WTC11 (cell line): ENCODE data around the gene SUPT5H. TPM values are rescaled to one million over a fixed set of nuclear protein-coding genes. Genes with fewer than 3 reads are reported as not detected.
A peak's percentile ranks its signal among the peaks of the same experiment; 100 is the strongest.

Experiments used
- ATAC-seq: fragments of 200-7000 bp; cut with Tn5 transposase; 2 replicates; pipeline ENCODE4 v1.10.0; 2021; ENCODE audit warnings: mild to moderate bottlenecking, moderate library complexity
- CTCF ChIA-PET: fragments of 300-600 bp; sonication (Branson Sonifier 250); formaldehyde crosslinking; loops from one replicate; lab custom pipeline; 2021; ENCODE audit warnings: antibody characterized with exemption; lab: Charles Lee
- POLR2A ChIA-PET: fragments of 350-600 bp; sonication (Branson Sonifier 250); formaldehyde crosslinking; loops from one replicate; lab custom pipeline; 2021; ENCODE audit warnings: antibody characterized with exemption; lab: Charles Lee
- DNase-seq: peaks from one replicate; pipeline ENCODE4 v3.0.0; 2021; ENCODE audit warnings: low spot score
- H3K27ac Mint-ChIP-seq: 2 replicates; pipeline ENCODE4 v1.8.0; 2021; ENCODE audit warnings: mixed read lengths
- H3K27me3 Mint-ChIP-seq: 2 replicates; pipeline ENCODE4 v1.8.0; 2021; ENCODE audit warnings: low read depth, mild to moderate bottlenecking, moderate library complexity, mixed read lengths
- H3K36me3 Mint-ChIP-seq: 2 replicates; pipeline ENCODE4 v1.8.0; 2021; ENCODE audit warnings: mixed read lengths
- H3K4me1 Mint-ChIP-seq: 2 replicates; pipeline ENCODE4 v1.8.0; 2022; ENCODE audit warnings: mixed read lengths
- H3K4me3 Mint-ChIP-seq: 2 replicates; pipeline ENCODE4 v1.8.0; 2021; ENCODE audit warnings: mild to moderate bottlenecking, moderate library complexity, mixed read lengths
- H3K9me3 Mint-ChIP-seq: 2 replicates; pipeline ENCODE4 v1.8.0; 2021; ENCODE audit warnings: mixed read lengths
- FOXP4 ChIP-seq: sonication (generic); formaldehyde crosslinking; IDR thresholded peaks from 2 replicates; pipeline ENCODE4 v1.8.0; 2022; ENCODE audit warnings: mild to moderate bottlenecking, missing genetic modification reagents
- GTF2I ChIP-seq: fragments of 250-450 bp; sonication (Bioruptor Pico); conservative IDR thresholded peaks from 2 replicates; pipeline ENCODE4 v1.4.0; 2021; ENCODE audit warnings: mild to moderate bottlenecking
- IRF1 ChIP-seq: sonication (generic); formaldehyde crosslinking; IDR thresholded peaks from 2 replicates; pipeline ENCODE4 v1.8.0; 2023; ENCODE audit warnings: missing genetic modification reagents
- JUN ChIP-seq: sonication (generic); formaldehyde crosslinking; IDR thresholded peaks from 2 replicates; pipeline ENCODE4 v1.8.0; 2023; ENCODE audit warnings: mild to moderate bottlenecking, missing genetic modification reagents
- MLX ChIP-seq: sonication (generic); formaldehyde crosslinking; IDR thresholded peaks from 2 replicates; pipeline ENCODE4 v1.8.1; 2023; ENCODE audit warnings: mild to moderate bottlenecking, missing genetic modification reagents, moderate library complexity
- NFE2L1 ChIP-seq: sonication (generic); formaldehyde crosslinking; IDR thresholded peaks from 2 replicates; pipeline ENCODE4 v1.8.1; 2023; ENCODE audit warnings: missing genetic modification reagents
- NFYB ChIP-seq: sonication (generic); formaldehyde crosslinking; conservative IDR thresholded peaks from 2 replicates; pipeline ENCODE4 v1.8.0; 2022; ENCODE audit warnings: low read depth, missing genetic modification reagents
- NR1H2 ChIP-seq: sonication (generic); formaldehyde crosslinking; IDR thresholded peaks from 2 replicates; pipeline ENCODE4 v1.9.0; 2021; ENCODE audit warnings: mild to moderate bottlenecking, moderate library complexity, missing genetic modification reagents
- RELA ChIP-seq: sonication (generic); formaldehyde crosslinking; IDR thresholded peaks from 2 replicates; pipeline ENCODE4 v1.8.1; 2022; ENCODE audit warnings: missing genetic modification reagents, mild to moderate bottlenecking, borderline replicate concordance
- SP1 ChIP-seq: sonication (generic); formaldehyde crosslinking; conservative IDR thresholded peaks from 2 replicates; pipeline ENCODE4 v1.8.1; 2022; ENCODE audit warnings: missing genetic modification reagents
- TCF7 ChIP-seq: sonication (generic); formaldehyde crosslinking; IDR thresholded peaks from 2 replicates; pipeline ENCODE4 v1.8.0; 2022; ENCODE audit warnings: mild to moderate bottlenecking, low read depth, missing genetic modification reagents, moderate library complexity
- USF1 ChIP-seq: sonication (generic); formaldehyde crosslinking; IDR thresholded peaks from 2 replicates; pipeline ENCODE4 v1.8.0; 2022; ENCODE audit warnings: mild to moderate bottlenecking, missing genetic modification reagents
- ZNF121 ChIP-seq: sonication (generic); formaldehyde crosslinking; IDR thresholded peaks from 2 replicates; pipeline ENCODE4 v1.8.0; 2023; ENCODE audit warnings: missing genetic modification reagents
- ZNF512 ChIP-seq: sonication (generic); formaldehyde crosslinking; IDR thresholded peaks from 2 replicates; pipeline ENCODE4 v1.8.1; 2022; ENCODE audit warnings: missing genetic modification reagents, borderline replicate concordance
- total RNA-seq: library from RNA; stranded (reverse); gene quantifications from 3 replicates; pipeline ENCODE4 v1.2.3, GENCODE V29; 2021
- TF ChIP-seq, protein P1 (sequence below): sonication (generic); formaldehyde crosslinking; IDR thresholded peaks from 2 replicates; pipeline ENCODE4 v1.8.1; 2023; ENCODE audit warnings: mild to moderate bottlenecking, missing genetic modification reagents, borderline replicate concordance
- TF ChIP-seq, protein P2 (sequence below): sonication (generic); formaldehyde crosslinking; IDR thresholded peaks from 2 replicates; pipeline ENCODE4 v1.8.0; 2022; ENCODE audit warnings: mild to moderate bottlenecking, missing genetic modification reagents
- TF ChIP-seq, protein P3 (sequence below): sonication (generic); formaldehyde crosslinking; IDR thresholded peaks from 2 replicates; pipeline ENCODE4 v1.8.1; 2023; ENCODE audit warnings: mild to moderate bottlenecking, missing genetic modification reagents

SUPT5H gene
- total RNA-seq, 1 experiment from 2014 or later = 135 TPM

GRCh38 chr19:39506944-39507714 lies 61.7 kb downstream of the SUPT5H start (continued):
- TF ChIP-seq, protein P1, sequence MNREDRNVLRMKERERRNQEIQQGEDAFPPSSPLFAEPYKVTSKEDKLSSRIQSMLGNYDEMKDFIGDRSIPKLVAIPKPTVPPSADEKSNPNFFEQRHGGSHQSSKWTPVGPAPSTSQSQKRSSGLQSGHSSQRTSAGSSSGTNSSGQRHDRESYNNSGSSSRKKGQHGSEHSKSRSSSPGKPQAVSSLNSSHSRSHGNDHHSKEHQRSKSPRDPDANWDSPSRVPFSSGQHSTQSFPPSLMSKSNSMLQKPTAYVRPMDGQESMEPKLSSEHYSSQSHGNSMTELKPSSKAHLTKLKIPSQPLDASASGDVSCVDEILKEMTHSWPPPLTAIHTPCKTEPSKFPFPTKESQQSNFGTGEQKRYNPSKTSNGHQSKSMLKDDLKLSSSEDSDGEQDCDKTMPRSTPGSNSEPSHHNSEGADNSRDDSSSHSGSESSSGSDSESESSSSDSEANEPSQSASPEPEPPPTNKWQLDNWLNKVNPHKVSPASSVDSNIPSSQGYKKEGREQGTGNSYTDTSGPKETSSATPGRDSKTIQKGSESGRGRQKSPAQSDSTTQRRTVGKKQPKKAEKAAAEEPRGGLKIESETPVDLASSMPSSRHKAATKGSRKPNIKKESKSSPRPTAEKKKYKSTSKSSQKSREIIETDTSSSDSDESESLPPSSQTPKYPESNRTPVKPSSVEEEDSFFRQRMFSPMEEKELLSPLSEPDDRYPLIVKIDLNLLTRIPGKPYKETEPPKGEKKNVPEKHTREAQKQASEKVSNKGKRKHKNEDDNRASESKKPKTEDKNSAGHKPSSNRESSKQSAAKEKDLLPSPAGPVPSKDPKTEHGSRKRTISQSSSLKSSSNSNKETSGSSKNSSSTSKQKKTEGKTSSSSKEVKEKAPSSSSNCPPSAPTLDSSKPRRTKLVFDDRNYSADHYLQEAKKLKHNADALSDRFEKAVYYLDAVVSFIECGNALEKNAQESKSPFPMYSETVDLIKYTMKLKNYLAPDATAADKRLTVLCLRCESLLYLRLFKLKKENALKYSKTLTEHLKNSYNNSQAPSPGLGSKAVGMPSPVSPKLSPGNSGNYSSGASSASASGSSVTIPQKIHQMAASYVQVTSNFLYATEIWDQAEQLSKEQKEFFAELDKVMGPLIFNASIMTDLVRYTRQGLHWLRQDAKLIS (CRISPR knock-in tag) = 0 out of 2 replicates have a peak, but pooled peaks have one; percentile 83
- TF ChIP-seq RELA (CRISPR knock-in tag) = peak; percentile 99
- peak; percentile 98 for TF ChIP-seq IRF1 (CRISPR knock-in tag)
- TF ChIP-seq GTF2I = no peak
- TF ChIP-seq JUN (CRISPR knock-in tag) = peak; percentile 98
- TF ChIP-seq, protein P2, sequence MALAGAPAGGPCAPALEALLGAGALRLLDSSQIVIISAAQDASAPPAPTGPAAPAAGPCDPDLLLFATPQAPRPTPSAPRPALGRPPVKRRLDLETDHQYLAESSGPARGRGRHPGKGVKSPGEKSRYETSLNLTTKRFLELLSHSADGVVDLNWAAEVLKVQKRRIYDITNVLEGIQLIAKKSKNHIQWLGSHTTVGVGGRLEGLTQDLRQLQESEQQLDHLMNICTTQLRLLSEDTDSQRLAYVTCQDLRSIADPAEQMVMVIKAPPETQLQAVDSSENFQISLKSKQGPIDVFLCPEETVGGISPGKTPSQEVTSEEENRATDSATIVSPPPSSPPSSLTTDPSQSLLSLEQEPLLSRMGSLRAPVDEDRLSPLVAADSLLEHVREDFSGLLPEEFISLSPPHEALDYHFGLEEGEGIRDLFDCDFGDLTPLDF = peak; percentile 96
- 0 out of 2 replicates have a peak, but pooled peaks have one; percentile 65 for TF ChIP-seq ZNF512 (CRISPR knock-in tag)
- peak; percentile 100 for TF ChIP-seq FOXP4 (CRISPR knock-in tag)
- TF ChIP-seq ZNF121 (CRISPR knock-in tag) = peak; percentile 77; the same call in 1 of the 2 replicates
- peak; percentile 86 for TF ChIP-seq USF1 (CRISPR knock-in tag)
- TF ChIP-seq NFYB = peak; percentile 69
- TF ChIP-seq NR1H2 (CRISPR knock-in tag) = peak; percentile 72; the same call in 1 of the 2 replicates
- peak; percentile 96 for TF ChIP-seq SP1 (CRISPR knock-in tag)
- TF ChIP-seq, all 79 proteins: peak for 55

DNA sequence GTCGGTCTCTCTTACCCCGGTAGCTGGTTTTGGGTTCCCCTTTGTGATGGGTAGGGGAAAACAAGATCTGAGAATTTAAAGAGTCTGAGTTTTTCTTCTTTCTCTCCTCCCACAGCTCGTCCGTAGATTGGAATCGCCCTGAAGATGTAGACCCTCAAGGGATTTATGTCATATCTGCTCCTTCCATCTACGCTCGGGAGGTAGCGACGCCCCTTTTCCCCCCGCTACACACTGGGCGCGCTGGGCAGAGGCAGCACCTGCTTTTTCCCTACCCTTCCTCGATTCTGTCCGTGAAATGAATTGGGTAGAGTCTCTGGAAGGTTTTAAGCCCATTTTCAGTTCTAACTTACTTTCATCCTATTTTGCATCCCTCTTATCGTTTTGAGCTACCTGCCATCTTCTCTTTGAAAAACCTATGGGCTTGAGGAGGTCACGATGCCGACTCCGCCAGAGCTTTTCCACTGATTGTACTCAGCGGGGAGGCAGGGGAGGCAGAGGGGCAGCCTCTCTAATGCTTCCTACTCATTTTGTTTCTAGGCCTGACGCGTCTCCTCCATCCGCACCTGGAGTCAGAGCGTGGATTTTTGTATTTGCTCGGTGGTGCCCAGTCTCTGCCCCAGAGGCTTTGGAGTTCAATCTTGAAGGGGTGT lies 62.5 kb downstream of the SUPT5H start:
- H3K4me3 Mint-ChIP-seq = peak overlapping the region; percentile 67
- H3K27me3 Mint-ChIP-seq = peaks cover 86% of the 10 kb centered on the region
- peaks cover 6% of the 10 kb centered on the region for H3K36me3 Mint-ChIP-seq
- DNase-seq (no peak), ATAC-seq (no peak)
- H3K4me1 Mint-ChIP-seq = peaks cover 10% of the 10 kb centered on the region
- H3K9me3 Mint-ChIP-seq = no peaks in the 10 kb centered on the region
- ChIA-PET POLR2A (no interaction called here), CTCF (interaction anchor here (0.9 to 2.0 kb wide), 3 partner anchors 24 to 33 kb away, joined by 3 to 9 read pairs (median 3); partner anchors contain the start of genes EID2B and TIMM50)
- H3K27ac Mint-ChIP-seq = no peak overlapping the region
- TF ChIP-seq TCF7 (CRISPR knock-in tag) (no peak), MLX (CRISPR knock-in tag) (no peak), NR1H2 (CRISPR knock-in tag) (no peak), NFE2L1 (CRISPR knock-in tag) (no peak)
- TF ChIP-seq, protein P3, sequence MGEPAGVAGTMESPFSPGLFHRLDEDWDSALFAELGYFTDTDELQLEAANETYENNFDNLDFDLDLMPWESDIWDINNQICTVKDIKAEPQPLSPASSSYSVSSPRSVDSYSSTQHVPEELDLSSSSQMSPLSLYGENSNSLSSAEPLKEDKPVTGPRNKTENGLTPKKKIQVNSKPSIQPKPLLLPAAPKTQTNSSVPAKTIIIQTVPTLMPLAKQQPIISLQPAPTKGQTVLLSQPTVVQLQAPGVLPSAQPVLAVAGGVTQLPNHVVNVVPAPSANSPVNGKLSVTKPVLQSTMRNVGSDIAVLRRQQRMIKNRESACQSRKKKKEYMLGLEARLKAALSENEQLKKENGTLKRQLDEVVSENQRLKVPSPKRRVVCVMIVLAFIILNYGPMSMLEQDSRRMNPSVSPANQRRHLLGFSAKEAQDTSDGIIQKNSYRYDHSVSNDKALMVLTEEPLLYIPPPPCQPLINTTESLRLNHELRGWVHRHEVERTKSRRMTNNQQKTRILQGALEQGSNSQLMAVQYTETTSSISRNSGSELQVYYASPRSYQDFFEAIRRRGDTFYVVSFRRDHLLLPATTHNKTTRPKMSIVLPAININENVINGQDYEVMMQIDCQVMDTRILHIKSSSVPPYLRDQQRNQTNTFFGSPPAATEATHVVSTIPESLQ (CRISPR knock-in tag) = no peak
